Tibial artery (tissue), 4 donors: ENCODE data around the gene F12.

Experiments used
- DNase-seq, 2 donors: peaks; one replicate each; pipeline ENCODE4 v3.0.0-alpha.2; 2019
- H3K27ac ChIP-seq, 2 donors: fragments of 200-600 bp; sonication (generic) in 1 of 2; 1 replicate in 1 of 2; 2 replicates in 1 of 2; pipeline ENCODE4 v1.5.1; 2018 to 2019; ENCODE audit warnings: mild to moderate bottlenecking in 1 of 2
- H3K27me3 ChIP-seq, 2 donors: fragments of 200-600 bp; sonication (generic) in 1 of 2; one replicate each; pipeline versions ENCODE4 v1.5.1 to v1.6.0; 2016 to 2019
- H3K36me3 ChIP-seq, 3 donors: fragments of 200-600 bp; sonication (generic) in 2 of 3; one replicate each; pipeline ENCODE4 v1.5.1; 2016 to 2019; ENCODE audit warnings: mild to moderate bottlenecking in 2 of 3
- H3K4me1 ChIP-seq, 4 donors: fragments of 200-600 bp; sonication (generic) in 2 of 4; 1 replicate in 3 of 4; 2 replicates in 1 of 4; pipeline ENCODE4 v1.5.1; 2016 to 2019
- H3K4me3 ChIP-seq, 2 donors: fragments of 200-600 bp; sonication (generic) in 1 of 2; 1 replicate in 1 of 2; 2 replicates in 1 of 2; pipeline ENCODE4 v1.5.1; 2018 to 2019; ENCODE audit warnings: mild to moderate bottlenecking in 2 of 2
- H3K9me3 ChIP-seq, 3 donors: fragments of 200-600 bp; sonication (generic) in 1 of 3; one replicate each; pipeline ENCODE4 v1.5.1; 2016 to 2019
- CTCF ChIP-seq, 2 experiments: fragments of 200-600 bp in 1 of 2; fragments of 450-650 bp in 1 of 2; IDR thresholded peaks; one replicate each; pipeline ENCODE4 v1.5.1; 2017 to 2019; ENCODE audit warnings: antibody characterized with exemption in 2 of 2, mild to moderate bottlenecking in 1 of 2, moderate library complexity in 1 of 2
- intact Hi-C: fragments of 100-400 bp; cut with DNase I; formaldehyde crosslinking; loops from one replicate; pipeline ENCODE4 v1.15.0; 2023; ENCODE audit warnings: low total_unique reads

Gene F12

GRCh38 chr5:177447611-177448243 is 38.4 kb upstream of the F12 start:
- H3K27me3 ChIP-seq = peaks cover 0 to 39% of the 10 kb centered on the region in 2 donors

GRCh38 chr5:177447066-177447610 is 37.8 kb upstream of the F12 start:
- Histone ChIP-seq H3K27ac (peak overlapping the region in 1 of 2 donors; percentile 7), H3K4me3 (peak overlapping the region; percentile 48 to 58), H3K27me3 (peaks cover 0 to 33% of the 10 kb centered on the region in 2 donors), H3K36me3 (peaks cover 0 to 12% (median 4%) of the 10 kb centered on the region in 3 donors), H3K9me3 (no peaks in the 10 kb centered on the region), H3K4me1 (peaks cover 0 to 28% (median 26%) of the 10 kb centered on the region in 4 donors)
- no peak for DNase-seq
- intact Hi-C loops = no loop called here
- TF ChIP-seq CTCF (IDR thresholded peaks at IDR 0.05) = no peak

More at GRCh38 chr5:177447611-177448243, 38.4 kb upstream of the F12 start:
- H3K36me3 ChIP-seq = peaks cover 0 to 6% (median 0%) of the 10 kb centered on the region in 3 donors
- intact Hi-C loops = no loop called here
- H3K4me1 ChIP-seq = peaks cover 0 to 28% (median 26%) of the 10 kb centered on the region in 4 donors
- H3K27ac ChIP-seq = peak overlapping the region in 1 of 2 donors; percentile 7
- H3K4me3 ChIP-seq = peak overlapping the region in 1 of 2 donors; percentile 58
- DNase-seq = peak in 1 of 2 donors; percentile 86
- H3K9me3 ChIP-seq = no peaks in the 10 kb centered on the region
- TF ChIP-seq CTCF (IDR thresholded peaks at IDR 0.05) = no peak

GRCh38 chr5:177446200-177447065 is 37.1 kb upstream of the F12 start, which contains the start of gene PRR7:
Gene PRR7, plus strand, starts transcription at chr5:177446814. Its CDS starts 8,254 bp downstream, at chr5:177455068.
- no peaks in the 10 kb centered on the region for H3K9me3 ChIP-seq
- TF ChIP-seq CTCF (IDR thresholded peaks at IDR 0.05) = no peak
- peak within 1 kb of the TSS; percentile 48 to 58 for H3K4me3 ChIP-seq
- H3K36me3 ChIP-seq = peaks cover 1 to 19% (median 11%) of the 10 kb centered on the region in 3 donors
- peak within 1 kb of the TSS in 1 of 2 donors; percentile 7 for H3K27ac ChIP-seq
- DNase-seq = no peak
- peaks cover 0 to 28% (median 26%) of the 10 kb centered on the region in 4 donors for H3K4me1 ChIP-seq
- peaks cover 0 to 27% of the 10 kb centered on the region in 2 donors for H3K27me3 ChIP-seq
- intact Hi-C loops = no loop called here

- no peak for DNase-seq
- H3K4me3 ChIP-seq = peak overlapping the region in 1 of 2 donors; percentile 58
- no peak overlapping the region for H3K27ac ChIP-seq
Observed at GRCh38 chr5:177445917-177446199, 36.5 kb upstream of the F12 start.

More at GRCh38 chr5:177445917-177446199, 36.5 kb upstream of the F12 start:
- Histone ChIP-seq H3K4me1 (peaks cover 0 to 28% (median 26%) of the 10 kb centered on the region in 4 donors), H3K9me3 (no peaks in the 10 kb centered on the region), H3K27me3 (peaks cover 0 to 24% of the 10 kb centered on the region in 2 donors), H3K36me3 (peaks cover 7 to 25% (median 16%) of the 10 kb centered on the region in 3 donors)
- intact Hi-C loops = no loop called here
- no peak for TF ChIP-seq CTCF (IDR thresholded peaks at IDR 0.05)
